CD8-positive, alpha-beta memory T cell (primary cell): ENCODE measurements around the gene TMEM42. TPM values are rescaled to one million over a fixed set of nuclear protein-coding genes. Genes with fewer than 3 reads are reported as not detected.
A peak's percentile ranks its signal among the peaks of the same experiment; 100 is the strongest.

Experiments
- CTCF ChIA-PET: fragments of 350-600 bp; sonication (Branson Sonifier 250); formaldehyde crosslinking; loops from one replicate; lab custom pipeline; 2021; ENCODE audit warnings: antibody characterized with exemption; lab: Charles Lee
- POLR2A ChIA-PET: fragments of 350-600 bp; sonication (Branson Sonifier 250); formaldehyde crosslinking; loops from one replicate; lab custom pipeline; 2021; ENCODE audit warnings: antibody characterized with exemption; lab: Charles Lee
- DNase-seq, 5 donors: peaks; one replicate each; pipeline versions ENCODE4 v3.0.0 to v3.0.0-alpha.2; 2020 to 2022; ENCODE audit warnings: mixed read lengths in 1 of 5
- H3K27ac ChIP-seq: one replicate; pipeline ENCODE4 v1.7.0; 2013; ENCODE audit warnings: low read depth, mild to moderate bottlenecking, low read length, moderate library complexity
- H3K27me3 ChIP-seq: 2 replicates; pipeline ENCODE4 v1.7.0; 2013; ENCODE audit warnings: low read length, mild to moderate bottlenecking; ENCODE audit not compliant: insufficient read depth, poor library complexity, severe bottlenecking
- H3K36me3 ChIP-seq: 2 replicates; pipeline ENCODE4 v1.7.0; 2013; ENCODE audit warnings: mild to moderate bottlenecking, low read length, moderate library complexity; ENCODE audit not compliant: insufficient read depth
- H3K4me1 ChIP-seq: 2 replicates; pipeline ENCODE4 v1.7.0; 2013; ENCODE audit warnings: mild to moderate bottlenecking, low read length, moderate library complexity; ENCODE audit not compliant: insufficient read depth
- H3K4me3 ChIP-seq: 2 replicates; pipeline ENCODE4 v1.7.0; 2013; ENCODE audit warnings: mild to moderate bottlenecking, low read length
- H3K9me3 ChIP-seq: 2 replicates; pipeline ENCODE4 v1.7.0; 2013; ENCODE audit warnings: mild to moderate bottlenecking, low read length
- H3K27ac Mint-ChIP-seq, 8 donors: one replicate each; pipeline ENCODE4 v1.8.0; 2020 to 2021; ENCODE audit warnings: mixed read lengths in 8 of 8, mild to moderate bottlenecking in 6 of 8, inconsistent platforms in 3 of 8, moderate library complexity in 3 of 8
- H3K27me3 Mint-ChIP-seq, 2 donors: one replicate each; pipeline ENCODE4 v1.8.0; 2020 to 2021; ENCODE audit warnings: mixed read lengths in 2 of 2, mild to moderate bottlenecking in 1 of 2, moderate library complexity in 1 of 2
- H3K36me3 Mint-ChIP-seq, 3 donors: one replicate each; pipeline ENCODE4 v1.8.0; 2020 to 2021; ENCODE audit warnings: mixed read lengths in 3 of 3, inconsistent platforms in 1 of 3, mild to moderate bottlenecking in 1 of 3
- H3K4me1 Mint-ChIP-seq, 3 donors: one replicate each; pipeline ENCODE4 v1.8.0; 2020 to 2021; ENCODE audit warnings: mixed read lengths in 3 of 3, inconsistent platforms in 1 of 3, mild to moderate bottlenecking in 1 of 3
- H3K4me3 Mint-ChIP-seq, 7 donors: one replicate each; pipeline ENCODE4 v1.8.0; 2020 to 2021; ENCODE audit warnings: mixed read lengths in 7 of 7, mild to moderate bottlenecking in 6 of 7, moderate library complexity in 4 of 7, inconsistent platforms in 2 of 7
- H3K9me3 Mint-ChIP-seq, 5 donors: one replicate each; pipeline ENCODE4 v1.8.0; 2020 to 2022; ENCODE audit warnings: mixed read lengths in 5 of 5, mild to moderate bottlenecking in 3 of 5, moderate library complexity in 2 of 5, inconsistent platforms in 1 of 5
- polyA plus RNA-seq: library from polyadenylated mRNA; unstranded; fragments of 300-500 nt; fragmentation: Illumina TruSeq; gene quantifications from one replicate; pipeline ENCODE4 v1.2.3, GENCODE V29; 2021
- total RNA-seq, 2 experiments: library from RNA; stranded (reverse); gene quantifications; one replicate each; pipeline ENCODE4 v1.2.3, GENCODE V29; 2021

Gene TMEM42
- total and polyA plus RNA-seq, 3 experiments from 2014 or later, result 8.2 to 35.9 (median 9.1) TPM

GRCh38 chr3:44862226-44862637, 520 bp downstream of the TMEM42 start:
- peak overlapping the region; percentile 45 for H3K27ac ChIP-seq
- no peaks in the 10 kb centered on the region for H3K36me3 ChIP-seq
- Mint-ChIP-seq H3K36me3 (peaks cover 0 to 6% (median 0%) of the 10 kb centered on the region in 3 donors), H3K4me3 (peak overlapping the region; percentile 86 to 92 (median 88)), H3K27me3 (no peaks in the 10 kb centered on the region), H3K4me1 (peaks cover 43 to 53% (median 48%) of the 10 kb centered on the region in 3 donors), H3K9me3 (no peaks in the 10 kb centered on the region), H3K27ac (peak overlapping the region; percentile 88 to 97 (median 94))
- H3K27me3 ChIP-seq, result no peaks in the 10 kb centered on the region
- peaks cover 35% of the 10 kb centered on the region for H3K4me1 ChIP-seq
- POLR2A ChIA-PET, result no interaction called here
- H3K9me3 ChIP-seq, result no peaks in the 10 kb centered on the region
- peak overlapping the region; percentile 42 for H3K4me3 ChIP-seq
- DNase-seq, result peak in 1 of 5 donors; percentile 40
- CTCF ChIA-PET, result no interaction called here

- no peaks in the 10 kb centered on the region for H3K9me3 ChIP-seq
- peaks cover 0 to 4% (median 0%) of the 10 kb centered on the region in 5 donors for H3K9me3 Mint-ChIP-seq
- H3K4me1 ChIP-seq, result peaks cover 35% of the 10 kb centered on the region
- no peak overlapping the region for H3K4me3 ChIP-seq
- H3K36me3 Mint-ChIP-seq, result peaks cover 0 to 6% (median 2%) of the 10 kb centered on the region in 3 donors
- H3K4me1 Mint-ChIP-seq, result peaks cover 48 to 59% (median 55%) of the 10 kb centered on the region in 3 donors
- no peaks in the 10 kb centered on the region for H3K27me3 Mint-ChIP-seq
- DNase-seq, result peak in 2 of 5 donors; percentile 29 to 38
- H3K27me3 ChIP-seq, result no peaks in the 10 kb centered on the region
- H3K36me3 ChIP-seq, result no peaks in the 10 kb centered on the region
- no peak overlapping the region for H3K27ac ChIP-seq
- peak overlapping the region; percentile 79 to 95 (median 85) for H3K27ac Mint-ChIP-seq
- ChIA-PET POLR2A (no interaction called here), CTCF (no interaction called here)
- H3K4me3 Mint-ChIP-seq, result peak overlapping the region in 6 of 7 donors; percentile 29 to 70 (median 59)
These were observed 3.7 kb downstream of the TMEM42 start for GRCh38 chr3:44865272-44866035.

- Mint-ChIP-seq H3K4me3 (peak overlapping the region in 1 of 7 donors; percentile 50), H3K4me1 (peaks cover 42 to 56% (median 47%) of the 10 kb centered on the region in 3 donors), H3K27ac (peak overlapping the region in 6 of 8 donors; percentile 45 to 90 (median 82)), H3K27me3 (no peaks in the 10 kb centered on the region), H3K9me3 (peaks cover 0 to 4% (median 0%) of the 10 kb centered on the region in 5 donors), H3K36me3 (peaks cover 0 to 3% (median 2%) of the 10 kb centered on the region in 3 donors)
- no peak overlapping the region for H3K4me3 ChIP-seq
- DNase-seq, result no peak
- no peaks in the 10 kb centered on the region for H3K27me3 ChIP-seq
- ChIA-PET CTCF (no interaction called here), POLR2A (no interaction called here)
- no peaks in the 10 kb centered on the region for H3K9me3 ChIP-seq
- H3K36me3 ChIP-seq, result no peaks in the 10 kb centered on the region
- peaks cover 32% of the 10 kb centered on the region for H3K4me1 ChIP-seq
- no peak overlapping the region for H3K27ac ChIP-seq
These were observed 5.9 kb downstream of the TMEM42 start for GRCh38 chr3:44867421-44868111.

- POLR2A ChIA-PET, result no interaction called here
- CTCF ChIA-PET, result no interaction called here
These were observed 8.8 kb downstream of the TMEM42 start for GRCh38 chr3:44870375-44871061.

GRCh38 chr3:44874308-44874707, 12.6 kb downstream of the TMEM42 start, which contains the start of gene TGM4:
TGM4 (plus strand) TSS chr3:44874608; CDS start chr3:44874679, 71 bp downstream.
- CTCF ChIA-PET, result no interaction called here
- Histone ChIP-seq H3K36me3 (no peaks in the 10 kb centered on the region), H3K9me3 (no peaks in the 10 kb centered on the region), H3K4me1 (no peaks in the 10 kb centered on the region), H3K27me3 (no peaks in the 10 kb centered on the region), H3K4me3 (no peak within 1 kb of the TSS), H3K27ac (no peak within 1 kb of the TSS)
- POLR2A ChIA-PET, result no interaction called here
- no peaks in the 10 kb centered on the region for H3K36me3 Mint-ChIP-seq
- DNase-seq, result no peak
- H3K27me3 Mint-ChIP-seq, result peaks cover 0 to 2% of the 10 kb centered on the region in 2 donors
- no peak within 1 kb of the TSS for H3K27ac Mint-ChIP-seq
- no peaks in the 10 kb centered on the region for H3K9me3 Mint-ChIP-seq
- no peaks in the 10 kb centered on the region for H3K4me1 Mint-ChIP-seq
- H3K4me3 Mint-ChIP-seq, result no peak within 1 kb of the TSS

More at GRCh38 chr3:44870375-44871061, 8.8 kb downstream of the TMEM42 start:
- Mint-ChIP-seq H3K27me3 (no peaks in the 10 kb centered on the region), H3K4me1 (peaks cover 17 to 26% (median 22%) of the 10 kb centered on the region in 3 donors), H3K36me3 (peaks cover 0 to 3% (median 2%) of the 10 kb centered on the region in 3 donors), H3K4me3 (no peak overlapping the region), H3K9me3 (peaks cover 0 to 4% (median 0%) of the 10 kb centered on the region in 5 donors), H3K27ac (peak overlapping the region in 1 of 8 donors; percentile 74)
- Histone ChIP-seq H3K9me3 (no peaks in the 10 kb centered on the region), H3K27me3 (no peaks in the 10 kb centered on the region), H3K36me3 (no peaks in the 10 kb centered on the region), H3K27ac (no peak overlapping the region), H3K4me1 (peaks cover 9% of the 10 kb centered on the region), H3K4me3 (no peak overlapping the region)
- no peak for DNase-seq

GRCh38 chr3:44875596-44875995, 13.9 kb downstream of the TMEM42 start:
- no peak overlapping the region for H3K27ac Mint-ChIP-seq
- no peaks in the 10 kb centered on the region for H3K4me1 ChIP-seq
- no peaks in the 10 kb centered on the region for H3K4me1 Mint-ChIP-seq
- no peaks in the 10 kb centered on the region for H3K9me3 Mint-ChIP-seq
- no peak overlapping the region for H3K27ac ChIP-seq
- H3K4me3 Mint-ChIP-seq, result no peak overlapping the region
- no peaks in the 10 kb centered on the region for H3K36me3 ChIP-seq
- no peaks in the 10 kb centered on the region for H3K9me3 ChIP-seq
- H3K27me3 Mint-ChIP-seq, result peaks cover 0 to 2% of the 10 kb centered on the region in 2 donors
- no peak for DNase-seq
- ChIA-PET CTCF (no interaction called here), POLR2A (no interaction called here)
- H3K27me3 ChIP-seq, result no peaks in the 10 kb centered on the region
- H3K4me3 ChIP-seq, result no peak overlapping the region
- H3K36me3 Mint-ChIP-seq, result no peaks in the 10 kb centered on the region

GRCh38 chr3:44877333-44877732, 15.6 kb downstream of the TMEM42 start:
- Mint-ChIP-seq H3K4me3 (no peak overlapping the region), H3K9me3 (no peaks in the 10 kb centered on the region), H3K27me3 (peaks cover under 1 to 2% of the 10 kb centered on the region in 2 donors), H3K4me1 (no peaks in the 10 kb centered on the region), H3K27ac (peak overlapping the region in 1 of 8 donors; percentile 74), H3K36me3 (no peaks in the 10 kb centered on the region)
- H3K4me1 ChIP-seq, result no peaks in the 10 kb centered on the region
- no peaks in the 10 kb centered on the region for H3K27me3 ChIP-seq
- DNase-seq, result no peak
- no peak overlapping the region for H3K27ac ChIP-seq
- no peak overlapping the region for H3K4me3 ChIP-seq
- no peaks in the 10 kb centered on the region for H3K9me3 ChIP-seq
- CTCF ChIA-PET, result no interaction called here
- H3K36me3 ChIP-seq, result no peaks in the 10 kb centered on the region
- POLR2A ChIA-PET, result no interaction called here
